Mesothelial cell of epicardium (in vitro differentiated cells): ENCODE data around the gene RAB35. TPM values are rescaled to one million over a fixed set of nuclear protein-coding genes. Genes with fewer than 3 reads are reported as not detected.
A peak's percentile ranks its signal among the peaks of the same experiment; 100 is the strongest.

Experiments used
- DNase-seq, 2 experiments: peaks; one replicate each; pipeline ENCODE4 v3.0.0; 2021; ENCODE audit warnings: low spot score in 2 of 2; ENCODE audit not compliant: unreplicated experiment in 2 of 2
- H3K27ac Mint-ChIP-seq: 2 replicates; pipeline ENCODE4 v1.8.0; 2021; ENCODE audit warnings: mixed read lengths
- H3K27me3 Mint-ChIP-seq: 2 replicates; pipeline ENCODE4 v1.8.0; 2021; ENCODE audit warnings: low read depth, mixed read lengths
- H3K36me3 Mint-ChIP-seq: 2 replicates; pipeline ENCODE4 v1.8.0; 2021; ENCODE audit warnings: mixed read lengths
- H3K4me1 Mint-ChIP-seq: 2 replicates; pipeline ENCODE4 v1.8.0; 2021; ENCODE audit warnings: mixed read lengths
- H3K4me3 Mint-ChIP-seq: 2 replicates; pipeline ENCODE4 v1.8.0; 2021; ENCODE audit warnings: mild to moderate bottlenecking, moderate library complexity, mixed read lengths
- H3K9me3 Mint-ChIP-seq: 2 replicates; pipeline ENCODE4 v1.8.0; 2021; ENCODE audit warnings: mixed read lengths
- CTCF ChIP-seq: fragments of 200-600 bp; sonication (generic); IDR thresholded peaks from one replicate; pipeline ENCODE4 v1.5.0; 2021; ENCODE audit warnings: antibody characterized with exemption; ENCODE audit not compliant: unreplicated experiment
- total RNA-seq: library from RNA; stranded (reverse); gene quantifications from 3 replicates; pipeline ENCODE4 v1.2.1, GENCODE V29; 2021

RAB35 gene
- total RNA-seq, 1 donor from 2014 or later = 36.5 TPM

- DNase-seq = no peak
- peaks cover 19% of the 10 kb centered on the region for H3K4me1 Mint-ChIP-seq
- H3K9me3 Mint-ChIP-seq = no peaks in the 10 kb centered on the region
- H3K4me3 Mint-ChIP-seq = no peak overlapping the region
- H3K27ac Mint-ChIP-seq = no peak overlapping the region
- H3K27me3 Mint-ChIP-seq = no peaks in the 10 kb centered on the region
- peaks cover 5% of the 10 kb centered on the region for H3K36me3 Mint-ChIP-seq
- TF ChIP-seq CTCF = no peak
These were observed 41.4 kb downstream of the RAB35 start for GRCh38 chr12:120075034-120075616.

DNA sequence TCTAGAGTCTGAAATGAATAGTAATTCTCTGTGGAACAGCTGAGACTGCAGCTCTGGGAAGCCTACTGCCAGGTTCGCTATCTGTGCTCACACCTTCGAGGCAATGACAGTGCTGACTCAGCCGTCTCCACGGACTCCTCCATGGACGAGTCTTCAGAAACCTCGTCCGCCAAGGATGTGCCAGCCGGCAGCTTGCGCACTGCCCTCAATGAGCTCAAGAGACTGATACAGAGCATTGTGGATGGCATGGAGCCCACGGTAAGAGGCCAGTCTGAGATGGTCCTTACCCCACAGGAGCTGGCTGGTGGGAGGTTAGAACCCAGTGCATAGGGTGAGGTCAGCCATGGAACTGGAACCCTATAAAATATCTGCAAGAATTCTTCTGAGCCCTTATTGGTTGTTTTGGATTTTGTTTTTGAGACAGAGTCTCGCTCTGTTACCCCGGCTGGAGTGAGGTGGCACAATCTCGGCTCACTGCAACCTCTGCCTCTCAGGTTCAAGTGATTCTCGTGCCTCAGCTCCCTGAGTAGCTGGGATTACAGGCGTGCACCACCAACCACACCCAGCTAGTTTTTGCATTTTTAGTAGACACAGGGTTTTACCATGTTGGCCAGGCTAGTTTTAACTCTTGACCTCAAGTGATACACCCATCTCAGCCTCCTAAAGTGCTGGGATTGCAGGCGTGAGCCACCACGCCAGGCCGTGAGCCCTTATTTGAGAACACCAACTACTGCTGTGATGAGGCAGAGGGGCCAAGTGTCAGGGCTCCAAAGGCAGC is 43.9 kb downstream of the RAB35 start:
- Mint-ChIP-seq H3K4me1 (peaks cover 12% of the 10 kb centered on the region), H3K36me3 (peaks cover 5% of the 10 kb centered on the region), H3K9me3 (no peaks in the 10 kb centered on the region), H3K27ac (no peak overlapping the region), H3K27me3 (no peaks in the 10 kb centered on the region), H3K4me3 (no peak overlapping the region)
- no peak for TF ChIP-seq CTCF
- DNase-seq = no peak

GRCh38 chr12:120071493-120072020 is 45.0 kb downstream of the RAB35 start:
- H3K27me3 Mint-ChIP-seq = no peaks in the 10 kb centered on the region
- peaks cover 21% of the 10 kb centered on the region for H3K4me1 Mint-ChIP-seq
- peaks cover 5% of the 10 kb centered on the region for H3K36me3 Mint-ChIP-seq
- DNase-seq = no peak
- H3K9me3 Mint-ChIP-seq = no peaks in the 10 kb centered on the region
- no peak overlapping the region for H3K27ac Mint-ChIP-seq
- no peak for TF ChIP-seq CTCF
- no peak overlapping the region for H3K4me3 Mint-ChIP-seq

GRCh38 chr12:120069278-120069677 is 47.3 kb downstream of the RAB35 start:
- H3K36me3 Mint-ChIP-seq = peaks cover 3% of the 10 kb centered on the region

GRCh38 chr12:120067901-120068300 is 48.7 kb downstream of the RAB35 start:
- no peak for TF ChIP-seq CTCF
- peak overlapping the region; percentile 14 for H3K4me3 Mint-ChIP-seq
- no peaks in the 10 kb centered on the region for H3K36me3 Mint-ChIP-seq
- H3K9me3 Mint-ChIP-seq = no peaks in the 10 kb centered on the region
- peak overlapping the region; percentile 39 for H3K27ac Mint-ChIP-seq
- no peak for DNase-seq
- H3K27me3 Mint-ChIP-seq = no peaks in the 10 kb centered on the region
- H3K4me1 Mint-ChIP-seq = peaks cover 56% of the 10 kb centered on the region

More at GRCh38 chr12:120069278-120069677, 47.3 kb downstream of the RAB35 start:
- Mint-ChIP-seq H3K27me3 (no peaks in the 10 kb centered on the region), H3K27ac (no peak overlapping the region), H3K4me1 (peaks cover 44% of the 10 kb centered on the region), H3K4me3 (no peak overlapping the region), H3K9me3 (no peaks in the 10 kb centered on the region)
- TF ChIP-seq CTCF = no peak
- no peak for DNase-seq
